ENCODE results near the gene SPECC1. TPM values are rescaled to one million over a fixed set of nuclear protein-coding genes. Genes with fewer than 3 reads are reported as not detected.

Gene SPECC1
- total and polyA plus RNA-seq, 2 of the 4 experiments (the other 2 are of a cell fraction): 16.9 to 26.2 TPM

DNA sequence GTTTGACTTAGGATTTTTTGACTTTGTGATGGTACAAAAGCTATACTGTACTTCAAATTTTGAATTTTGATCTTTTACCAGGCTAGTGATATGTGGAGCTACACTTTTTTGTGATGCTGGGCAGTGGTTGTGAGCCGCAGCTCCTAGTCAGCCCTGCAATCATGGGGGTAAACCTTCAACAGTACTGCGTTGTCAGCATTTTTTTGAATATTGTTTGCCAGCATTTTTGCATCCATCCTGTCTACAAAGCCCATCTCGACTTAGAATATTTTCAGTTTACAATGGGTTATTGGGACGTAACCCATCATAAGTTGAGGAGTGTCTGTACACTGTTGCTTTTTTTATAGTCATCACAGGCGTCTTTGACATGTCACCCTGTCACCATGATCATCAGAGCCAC is 142.0 kb downstream of the SPECC1 start:
- Histone ChIP-seq H3K14ac (replicated peaks; ENCODE audit: low read depth, low read length) (no peak overlapping the region), H2BK120ac (ENCODE audit: low read depth, low read length) (no peak overlapping the region), H3K23ac (ENCODE audit: low read depth, low read length) (no peak overlapping the region), H3K4me3 (ENCODE audit: insufficient read depth, low read depth, low read length) (no peak overlapping the region), H4K8ac (ENCODE audit: low read depth in 2 of 2, low read length in 2 of 2) (no peak overlapping the region), H3K56ac (ENCODE audit: extremely low read depth, insufficient read depth, low read length) (no peak overlapping the region), H3K4ac (ENCODE audit: low read depth, low read length) (no peak overlapping the region), H2BK20ac (ENCODE audit: low read depth, low read length) (no peak overlapping the region), H4K20me1 (ENCODE audit: insufficient read depth, low read length) (no peaks in the 10 kb centered on the region), H2BK5ac (ENCODE audit: low read depth, low read length, poor library complexity, severe bottlenecking) (no peak overlapping the region), H3K27me3 (ENCODE audit: control insufficient read depth, insufficient read depth, low read length) (no peaks in the 10 kb centered on the region), H2AK5ac (ENCODE audit: low read depth, low read length) (no peak overlapping the region; the same call in 1 of the 2 replicates), H4K5ac (ENCODE audit: low read depth, low read length) (no peak overlapping the region), H3K36me3 (ENCODE audit: control insufficient read depth, insufficient read depth, low read length) (no peaks in the 10 kb centered on the region), H3K9ac (ENCODE audit: low read depth, low read length) (no peak overlapping the region), H3K79me1 (ENCODE audit: low read depth in 1 of 2, low read length in 2 of 2) (peaks cover 0 to 3% of the 10 kb centered on the region in 2 experiments; a peak in 1 of 4 replicates), H3K4me2 (ENCODE audit: low read depth, low read length) (no peak overlapping the region), H3K9me3 (ENCODE audit: control insufficient read depth, insufficient read depth, low read length) (0 out of 2 replicates have a peak, but pooled peaks cover under 1% of the 10 kb centered on the region), H3K27ac (ENCODE audit: insufficient read depth, low read length) (no peak overlapping the region), H2AFZ (replicated peaks; ENCODE audit: low read length, poor library complexity) (no peak overlapping the region), H2BK15ac (ENCODE audit: low read depth, low read length) (no peak overlapping the region; the same call in 2 of the 3 replicates), H3K4me1 (ENCODE audit: control insufficient read depth, insufficient read depth, low read length) (no peaks in the 10 kb centered on the region), H3K18ac (ENCODE audit: low read depth, low read length) (no peak overlapping the region), H3K9me1 (ENCODE audit: insufficient read depth, low read length) (peaks cover 4% of the 10 kb centered on the region; the same call in 1 of the 2 replicates), H2AK9ac (replicated peaks; ENCODE audit: low read depth, low read length, poor library complexity) (no peak overlapping the region), H4K91ac (ENCODE audit: insufficient read depth, low read depth, low read length) (no peak overlapping the region)
- in situ Hi-C loops (cut with MboI; ENCODE audit: low sequenced_read_pairs) (no loop called here), dilution Hi-C loops (cut with HindIII; ENCODE audit: low sequenced_read_pairs, unreplicated experiment) (no loop called here), intact Hi-C loops (cut with micrococcal nuclease) (no loop called here)
- ChIA-PET CTCF (no interaction called here), POLR2A (ENCODE audit: unreplicated experiment) (no interaction called here)
- no peak for TF ChIP-seq NFE2L2 (IDR thresholded peaks at IDR 0.05; ENCODE audit: low read depth, low read length)
- TF ChIP-seq, protein P1, sequence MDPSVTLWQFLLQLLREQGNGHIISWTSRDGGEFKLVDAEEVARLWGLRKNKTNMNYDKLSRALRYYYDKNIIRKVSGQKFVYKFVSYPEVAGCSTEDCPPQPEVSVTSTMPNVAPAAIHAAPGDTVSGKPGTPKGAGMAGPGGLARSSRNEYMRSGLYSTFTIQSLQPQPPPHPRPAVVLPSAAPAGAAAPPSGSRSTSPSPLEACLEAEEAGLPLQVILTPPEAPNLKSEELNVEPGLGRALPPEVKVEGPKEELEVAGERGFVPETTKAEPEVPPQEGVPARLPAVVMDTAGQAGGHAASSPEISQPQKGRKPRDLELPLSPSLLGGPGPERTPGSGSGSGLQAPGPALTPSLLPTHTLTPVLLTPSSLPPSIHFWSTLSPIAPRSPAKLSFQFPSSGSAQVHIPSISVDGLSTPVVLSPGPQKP (IDR thresholded peaks at IDR 0.05; ENCODE audit: borderline replicate concordance, low read depth, low read length): no peak
- no peak for TF ChIP-seq CHD1 (IDR thresholded peaks at IDR 0.05; ENCODE audit: low read depth, low read length)
- no peak for TF ChIP-seq MAZ (IDR thresholded peaks at IDR 0.05; ENCODE audit: borderline replicate concordance, low read depth, low read length)
- TF ChIP-seq, protein P2, sequence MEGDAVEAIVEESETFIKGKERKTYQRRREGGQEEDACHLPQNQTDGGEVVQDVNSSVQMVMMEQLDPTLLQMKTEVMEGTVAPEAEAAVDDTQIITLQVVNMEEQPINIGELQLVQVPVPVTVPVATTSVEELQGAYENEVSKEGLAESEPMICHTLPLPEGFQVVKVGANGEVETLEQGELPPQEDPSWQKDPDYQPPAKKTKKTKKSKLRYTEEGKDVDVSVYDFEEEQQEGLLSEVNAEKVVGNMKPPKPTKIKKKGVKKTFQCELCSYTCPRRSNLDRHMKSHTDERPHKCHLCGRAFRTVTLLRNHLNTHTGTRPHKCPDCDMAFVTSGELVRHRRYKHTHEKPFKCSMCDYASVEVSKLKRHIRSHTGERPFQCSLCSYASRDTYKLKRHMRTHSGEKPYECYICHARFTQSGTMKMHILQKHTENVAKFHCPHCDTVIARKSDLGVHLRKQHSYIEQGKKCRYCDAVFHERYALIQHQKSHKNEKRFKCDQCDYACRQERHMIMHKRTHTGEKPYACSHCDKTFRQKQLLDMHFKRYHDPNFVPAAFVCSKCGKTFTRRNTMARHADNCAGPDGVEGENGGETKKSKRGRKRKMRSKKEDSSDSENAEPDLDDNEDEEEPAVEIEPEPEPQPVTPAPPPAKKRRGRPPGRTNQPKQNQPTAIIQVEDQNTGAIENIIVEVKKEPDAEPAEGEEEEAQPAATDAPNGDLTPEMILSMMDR (conservative IDR thresholded peaks at IDR 0.05; ENCODE audit: low read depth, low read length): no peak
- TF ChIP-seq MAFK (IDR thresholded peaks at IDR 0.05; ENCODE audit: low read depth, low read length): peak; percentile 92
- no TSS peak for BruUV-seq (replicated peaks)
- WGBS, 2 experiments (ENCODE audit: extremely low coverage in 2 of 2, insufficient read length in 1 of 2): 60% methylated on average over 2 of the region's 5 CpGs; no CpG with 5 or more reads in 1 of the 2 experiments
- no peak for ATAC-seq (ENCODE audit: low read depth)
- no peak for DNase-seq

All from IMR-90 (cell line).